Measurements from ENCODE around the gene GPSM1. TPM values are rescaled to one million over a fixed set of nuclear protein-coding genes. Genes with fewer than 3 reads are reported as not detected.

Gene GPSM1
- total and polyA plus RNA-seq, 9 of the 15 experiments (the other 6 are each of a cell fraction or from before 2014, with no cell fraction given), result 0.04 to 14.2 (median 3.1) TPM

- peak; percentile 38; the same call in 1 of the 2 replicates for TF ChIP-seq ZBTB7A (IDR thresholded peaks at IDR 0.05; ENCODE audit: borderline replicate concordance, control insufficient read depth, low read depth, low read length)
- no peak for TF ChIP-seq ATF2 (CRISPR knock-in tag; IDR thresholded peaks at IDR 0.05)
- no peak for TF ChIP-seq ZNF511 (CRISPR knock-in tag; IDR thresholded peaks at IDR 0.05)
- no peak for TF ChIP-seq ID3 (CRISPR knock-in tag; IDR thresholded peaks at IDR 0.05)
- no peak for TF ChIP-seq ID3 (tag; IDR thresholded peaks at IDR 0.05)
- TF ChIP-seq HMGXB4 (CRISPR knock-in tag; IDR thresholded peaks at IDR 0.05), result no peak
- no peak for TF ChIP-seq PHF21A (IDR thresholded peaks at IDR 0.05; ENCODE audit: borderline replicate concordance, low read depth)
- TF ChIP-seq VEZF1 (CRISPR knock-in tag; IDR thresholded peaks at IDR 0.05), result no peak
- TF ChIP-seq NFIC (IDR thresholded peaks at IDR 0.05), result peak; percentile 64
- TF ChIP-seq HCFC1 (IDR thresholded peaks at IDR 0.05; ENCODE audit: low read depth, low read length), result no peak
- 21% methylated on average over 27 of the region's 28 CpGs for WGBS (ENCODE audit: insufficient coverage, low coverage, missing lambda C conversion rate)
- H3K27ac ChIP-seq (ENCODE audit: extremely low read depth, low read depth, low read length), result no peak overlapping the region
- no TSS peak for BruUV-seq (replicated peaks)
- H3K79me2 ChIP-seq (ENCODE audit: control insufficient read depth, insufficient read depth, low read length), result no peaks in the 10 kb centered on the region
- H2AFZ ChIP-seq (ENCODE audit: low read depth, low read length), result no peak overlapping the region
- peaks cover 5 to 46% of the 10 kb centered on the region in 2 experiments; a peak in 3 of 5 replicates for H3K4me1 ChIP-seq (replicated peaks in 1 of 2; ENCODE audit: control insufficient read depth in 2 of 2, insufficient read depth in 2 of 2, low read length in 2 of 2)
- no peak overlapping the region for H3K4me3 ChIP-seq
- ATAC-seq, result no peak
- peaks cover 0 to 12% of the 10 kb centered on the region in 2 experiments; a peak in 3 of 5 replicates for H3K27me3 ChIP-seq (ENCODE audit: control insufficient read depth in 2 of 2, insufficient read depth in 2 of 2, low read length in 2 of 2)
- H3K9me3 ChIP-seq (replicated peaks; ENCODE audit: control insufficient read depth, insufficient read depth, low read depth, low read length), result peaks cover 18% of the 10 kb centered on the region
- no peaks in the 10 kb centered on the region; the same call in 2 of the 3 replicates for H3K36me3 ChIP-seq (ENCODE audit: control insufficient read depth, insufficient read depth, low read length)
- H3K9ac ChIP-seq (ENCODE audit: insufficient read depth in 1 of 2, low read depth in 2 of 2, low read length in 2 of 2), result 0 out of 4 replicates have a peak overlapping the region, but pooled peaks of 1 of the 2 experiments have one; percentile 56
- POLR2A ChIA-PET, result interaction anchor here (1.0 kb wide), 1 partner anchor 53 kb away, joined by 3 read pairs; the partner anchor contains the start of gene DNLZ
- no peak overlapping the region for H3K4me2 ChIP-seq (ENCODE audit: insufficient read depth, low read length)
- CTCF ChIA-PET (ENCODE audit: low intra/inter-chr PET ratio), result no interaction called here
- intact Hi-C loops (cut with micrococcal nuclease), result no loop called here
- in situ Hi-C loops (cut with MboI), result no loop called here
- H3K9me1 ChIP-seq (ENCODE audit: control insufficient read depth, insufficient read depth, low read length), result no peaks in the 10 kb centered on the region
- FAIRE-seq, result no peak
- H4K20me1 ChIP-seq (replicated peaks; ENCODE audit: control insufficient read depth, insufficient read depth, low read length), result no peaks in the 10 kb centered on the region; the same call in 1 of the 2 replicates
- DNase-seq (ENCODE audit: extremely low read depth in 1 of 4, low spot score in 3 of 4), result peak in 1 of 4 experiments; percentile 35
Measured at GRCh38 chr9:136310273-136311030, 16.9 kb upstream of the GPSM1 start.

All from K562 (cell line).